Renal pelvis (tissue), 4 donors: ENCODE measurements around the gene GNB3. TPM values are rescaled to one million over a fixed set of nuclear protein-coding genes. Genes with fewer than 3 reads are reported as not detected.

Experiments
- DNase-seq: peaks from one replicate; pipeline ENCODE4 v3.0.0-alpha.2; 2013
- polyA plus RNA-seq, 3 donors: library from polyadenylated mRNA; unstranded; fragments of 120-200 nt; gene quantifications; one replicate each; pipeline ENCODE4 v1.2.1, GENCODE V29; 2013; ENCODE audit not compliant: insufficient read length in 3 of 3

Gene GNB3
- polyA plus RNA-seq, 3 donors, result 7.0 to 13.0 (median 9.9) TPM

DNA sequence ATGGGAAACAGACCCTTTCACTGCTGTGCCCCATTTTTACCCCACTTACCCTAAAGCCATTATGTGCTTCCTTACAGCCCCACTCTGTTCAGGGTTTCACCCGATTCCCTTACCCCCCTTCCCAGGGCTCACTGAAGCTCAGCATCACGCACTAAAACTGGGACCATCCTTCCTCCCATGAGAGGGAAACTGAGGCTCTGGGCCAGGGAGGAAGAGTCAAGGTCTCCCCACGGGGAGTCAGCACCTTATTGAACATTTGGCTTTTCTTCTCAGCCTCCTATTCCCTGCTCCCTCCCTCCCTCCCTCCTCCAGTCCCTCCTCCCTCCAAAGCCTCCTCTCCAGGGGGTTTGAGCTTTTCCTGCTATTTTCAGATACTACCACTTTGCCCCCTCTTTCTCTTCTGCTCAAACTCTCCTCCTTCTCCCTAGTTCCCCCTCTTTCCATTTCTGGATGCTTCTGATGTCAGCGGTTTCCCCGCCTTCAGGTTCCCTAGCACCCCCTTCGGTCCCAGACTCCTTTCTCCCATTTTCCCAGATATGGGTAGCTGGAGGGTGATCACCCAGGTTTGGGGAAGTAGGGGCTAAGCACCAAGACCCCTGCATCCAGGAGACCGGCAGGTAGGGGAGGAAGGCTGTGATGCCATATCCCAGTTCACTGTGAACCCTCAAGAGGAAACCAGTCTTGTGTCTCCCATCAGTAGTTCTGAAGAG, 18.1 kb upstream of the GNB3 start:
- DNase-seq, result no peak

GRCh38 chr12:6823182-6824084, 17.3 kb upstream of the GNB3 start:
- DNase-seq, result no peak

DNA sequence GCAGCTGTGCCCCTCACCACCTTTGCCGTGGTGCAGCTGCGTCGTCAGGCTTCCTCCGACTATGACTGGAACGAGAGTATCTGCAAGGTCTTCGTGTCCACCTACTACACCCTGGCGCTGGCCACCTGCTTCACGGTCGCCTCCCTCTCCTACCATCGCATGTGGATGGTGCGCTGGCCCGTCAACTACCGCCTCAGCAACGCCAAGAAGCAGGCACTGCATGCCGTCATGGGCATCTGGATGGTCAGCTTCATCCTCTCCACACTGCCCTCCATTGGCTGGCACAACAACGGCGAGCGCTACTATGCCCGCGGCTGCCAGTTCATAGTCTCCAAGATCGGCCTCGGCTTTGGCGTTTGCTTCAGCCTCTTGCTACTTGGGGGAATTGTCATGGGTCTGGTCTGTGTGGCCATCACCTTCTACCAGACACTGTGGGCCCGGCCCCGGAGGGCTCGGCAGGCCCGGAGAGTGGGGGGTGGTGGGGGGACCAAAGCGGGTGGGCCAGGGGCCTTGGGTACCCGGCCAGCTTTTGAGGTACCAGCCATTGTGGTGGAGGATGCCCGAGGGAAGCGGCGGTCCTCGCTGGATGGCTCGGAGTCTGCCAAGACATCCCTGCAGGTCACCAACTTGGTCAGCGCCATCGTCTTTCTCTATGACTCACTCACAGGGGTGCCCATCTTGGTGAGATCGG, 16.5 kb upstream of the GNB3 start:
- DNase-seq, result no peak

DNA sequence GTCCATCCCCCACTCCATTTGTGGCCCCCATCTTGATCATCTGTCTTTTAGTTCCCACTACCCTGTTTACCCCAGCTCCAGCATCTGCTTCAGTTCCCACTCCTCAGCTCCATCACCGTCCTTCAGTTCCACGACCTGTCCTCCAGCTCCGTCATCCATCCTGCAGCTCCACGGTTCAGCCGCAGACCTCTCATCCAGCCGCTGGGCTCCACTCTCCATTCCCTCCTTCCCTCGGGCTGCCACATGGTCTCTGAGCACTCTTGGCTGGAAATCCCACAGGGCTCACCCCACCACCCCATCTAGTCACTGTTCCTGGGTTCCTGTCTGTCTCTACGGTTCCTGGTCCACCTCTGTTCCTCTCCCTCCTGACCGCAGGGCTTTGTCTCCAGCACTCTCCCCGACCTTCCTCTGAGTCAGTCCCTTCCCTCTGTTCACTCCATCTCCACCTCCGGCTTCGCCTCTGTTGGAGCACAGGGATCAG, 15.8 kb upstream of the GNB3 start:
- no peak for DNase-seq

DNA sequence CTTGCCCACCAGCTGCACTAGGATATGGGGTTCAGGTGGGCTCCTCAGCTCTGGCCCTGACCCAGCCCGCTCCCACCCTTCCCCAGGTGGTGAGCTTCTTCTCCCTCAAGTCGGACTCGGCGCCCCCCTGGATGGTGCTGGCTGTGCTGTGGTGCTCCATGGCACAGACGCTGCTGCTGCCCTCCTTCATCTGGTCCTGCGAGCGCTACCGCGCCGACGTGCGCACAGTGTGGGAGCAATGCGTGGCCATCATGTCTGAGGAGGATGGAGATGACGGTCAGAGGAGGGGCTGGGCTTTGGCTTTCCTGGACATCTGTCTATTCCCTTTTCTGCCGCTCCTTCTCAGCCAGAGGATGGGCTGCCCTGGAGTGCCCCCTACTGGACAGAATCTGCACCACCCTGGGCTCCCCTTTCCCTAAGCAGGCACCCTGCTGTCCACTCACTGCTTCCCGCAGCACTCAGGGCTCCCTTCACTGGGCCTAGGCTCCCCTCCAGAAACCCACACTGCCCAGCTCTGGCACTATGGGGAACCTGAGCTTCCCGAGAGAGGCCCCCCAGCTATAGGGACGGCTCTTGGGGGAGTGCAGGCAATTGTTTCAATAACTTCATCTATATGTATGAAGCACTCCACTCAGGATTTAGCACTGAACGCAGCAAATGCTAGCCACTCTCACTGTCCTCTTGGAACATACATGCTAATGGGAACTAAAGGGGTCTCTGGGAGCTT, 15.2 kb upstream of the GNB3 start:
- peak; percentile 85 for DNase-seq

DNA sequence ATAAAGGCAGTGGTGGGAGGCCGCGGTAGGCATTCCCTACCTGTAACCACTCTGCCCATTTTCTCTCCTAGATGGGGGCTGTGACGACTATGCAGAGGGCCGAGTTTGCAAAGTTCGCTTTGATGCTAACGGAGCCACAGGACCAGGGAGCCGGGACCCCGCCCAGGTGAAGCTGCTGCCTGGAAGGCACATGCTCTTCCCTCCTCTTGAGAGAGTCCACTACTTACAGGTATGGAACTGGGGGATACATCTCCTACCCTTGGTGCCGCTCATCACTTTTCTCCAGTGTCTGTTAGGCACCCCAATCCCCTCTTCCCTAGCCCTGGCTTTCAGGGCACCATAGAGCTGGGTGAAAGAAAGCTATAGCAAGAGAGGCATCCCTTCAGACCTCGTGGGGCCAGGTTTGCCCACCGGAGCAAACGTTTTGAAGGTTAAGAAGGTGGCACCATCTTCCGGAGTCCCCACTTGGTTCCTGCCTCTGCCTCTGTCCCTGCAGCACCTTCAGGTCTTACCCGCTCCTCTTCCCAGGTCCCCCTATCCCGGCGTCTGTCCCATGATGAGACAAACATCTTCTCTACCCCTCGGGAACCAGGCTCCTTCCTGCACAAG, 14.5 kb upstream of the GNB3 start:
- no peak for DNase-seq

DNA sequence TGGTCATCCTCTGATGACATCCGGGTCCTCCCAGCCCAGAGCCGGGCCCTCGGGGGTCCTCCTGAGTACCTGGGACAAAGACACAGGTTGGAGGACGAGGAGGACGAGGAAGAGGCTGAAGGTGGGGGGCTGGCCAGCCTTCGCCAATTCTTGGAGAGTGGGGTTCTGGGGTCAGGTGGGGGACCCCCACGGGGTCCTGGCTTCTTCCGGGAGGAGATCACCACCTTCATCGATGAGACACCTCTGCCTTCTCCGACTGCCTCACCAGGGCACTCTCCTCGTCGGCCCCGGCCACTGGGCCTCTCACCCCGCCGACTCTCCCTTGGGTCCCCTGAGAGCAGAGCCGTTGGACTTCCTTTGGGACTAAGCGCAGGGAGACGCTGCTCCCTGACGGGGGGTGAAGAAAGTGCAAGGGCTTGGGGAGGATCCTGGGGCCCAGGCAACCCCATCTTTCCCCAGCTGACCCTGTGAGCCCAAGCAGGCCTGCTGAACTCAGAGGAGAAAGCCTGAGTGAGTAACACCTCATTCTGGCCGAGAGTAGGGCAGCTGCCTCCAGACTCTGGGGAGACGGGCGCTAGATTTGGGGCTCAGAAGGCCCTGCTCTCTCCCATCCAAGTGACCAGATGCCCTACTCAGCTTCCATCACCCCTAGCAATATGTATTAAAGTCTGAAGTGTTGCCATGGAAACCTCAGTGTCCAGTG, 13.8 kb upstream of the GNB3 start:
- DNase-seq, result no peak

- DNase-seq, result peak; percentile 85
These were observed 13.3 kb upstream of the GNB3 start for GRCh38 chr12:6827437-6827911.

DNA sequence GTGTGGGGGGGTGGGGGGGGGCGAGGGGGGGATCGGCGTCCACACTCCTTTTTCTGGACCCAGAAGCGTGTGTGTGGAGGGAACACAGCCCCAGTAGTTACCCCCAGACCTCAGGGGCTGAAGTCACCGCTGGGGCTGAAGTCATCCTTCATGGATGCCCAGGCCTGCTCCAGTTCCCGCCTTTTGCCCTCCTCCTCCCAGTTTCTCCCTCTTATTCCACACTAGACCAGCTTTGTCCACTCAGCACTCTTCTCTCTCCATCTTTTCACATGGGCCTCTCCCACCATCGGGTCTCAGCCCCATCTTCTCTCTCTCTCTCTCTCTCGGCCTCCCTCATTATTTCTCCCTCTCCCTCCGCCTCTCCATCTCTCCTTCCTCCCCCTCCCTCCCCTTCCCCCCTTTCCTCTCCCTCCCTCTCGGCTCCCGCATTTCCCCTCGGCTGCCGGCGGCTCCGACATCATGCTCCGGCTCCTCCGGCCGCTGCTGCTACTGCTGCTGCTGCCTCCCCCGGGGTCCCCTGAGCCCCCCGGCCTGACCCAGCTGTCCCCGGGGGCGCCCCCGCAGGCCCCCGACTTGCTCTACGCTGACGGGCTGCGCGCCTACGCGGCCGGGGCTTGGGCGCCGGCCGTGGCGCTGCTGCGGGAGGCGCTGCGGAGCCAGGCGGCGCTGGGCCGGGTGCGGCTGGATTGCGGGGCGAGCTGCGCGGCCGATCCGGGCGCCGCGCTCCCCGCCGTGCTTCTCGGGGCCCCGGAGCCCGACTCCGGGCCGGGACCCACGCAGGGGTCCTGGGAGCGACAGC, 12.5 kb upstream of the GNB3 start, which contains the start of gene P3H3:
P3H3 (plus strand) TSS at position 426 of the 799 bp plus-strand sequence; CDS start at position 460, 34 bp downstream.
- no peak for DNase-seq

GRCh38 chr12:6828781-6829535, 11.8 kb upstream of the GNB3 start:
- DNase-seq, result no peak

DNA sequence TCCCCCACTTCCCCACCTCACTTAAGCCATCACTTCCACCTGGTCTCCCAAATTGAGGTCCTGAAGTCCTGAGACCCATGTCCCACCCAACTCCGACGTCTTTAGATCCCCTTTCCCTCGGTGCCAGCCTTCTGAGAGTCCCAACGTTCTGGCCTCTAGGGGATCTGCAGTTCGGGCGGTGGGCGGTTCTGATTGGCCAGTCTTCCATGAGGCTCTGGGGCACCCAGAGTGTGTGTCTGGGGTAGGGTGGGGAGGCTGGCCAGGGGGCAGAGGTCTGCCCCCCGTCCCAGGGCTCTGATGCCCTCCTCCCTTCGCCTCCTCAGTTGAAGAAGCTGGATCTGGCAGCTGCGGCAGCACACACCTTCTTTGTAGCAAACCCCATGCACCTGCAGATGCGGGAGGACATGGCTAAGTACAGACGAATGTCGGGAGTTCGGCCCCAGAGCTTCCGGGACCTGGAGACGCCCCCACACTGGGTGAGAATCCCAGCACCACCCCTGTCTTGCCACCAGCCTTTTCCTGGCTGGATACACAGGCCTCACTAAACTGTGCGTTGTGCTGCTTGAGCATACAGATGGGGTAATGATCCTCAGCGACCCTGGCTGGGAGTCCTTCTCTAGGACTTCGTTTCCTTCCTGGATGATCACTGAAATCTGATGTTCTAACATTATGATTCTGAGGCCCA, 11.0 kb upstream of the GNB3 start:
- DNase-seq, result no peak

DNA sequence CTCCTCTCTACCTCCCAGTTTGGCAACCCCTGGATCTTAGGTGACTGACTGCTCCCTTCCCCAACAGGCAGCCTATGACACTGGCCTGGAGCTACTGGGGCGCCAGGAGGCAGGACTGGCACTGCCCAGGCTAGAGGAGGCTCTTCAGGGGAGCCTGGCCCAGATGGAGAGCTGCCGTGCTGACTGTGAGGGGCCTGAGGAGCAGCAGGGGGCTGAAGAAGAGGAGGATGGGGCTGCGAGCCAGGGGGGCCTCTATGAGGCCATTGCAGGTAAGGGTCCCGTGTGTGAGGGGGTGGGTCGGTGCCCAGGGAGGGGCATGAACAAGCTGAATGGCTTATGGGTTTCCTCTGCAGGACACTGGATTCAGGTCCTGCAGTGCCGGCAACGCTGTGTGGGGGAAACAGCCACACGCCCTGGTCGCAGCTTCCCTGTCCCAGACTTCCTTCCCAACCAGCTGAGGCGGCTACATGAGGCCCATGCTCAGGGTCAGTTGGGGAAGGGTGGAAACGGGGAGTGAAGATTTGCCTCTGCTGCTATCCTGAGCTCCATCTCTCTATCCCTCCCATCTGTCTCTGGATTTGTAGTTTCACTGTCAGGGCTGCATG, 10.3 kb upstream of the GNB3 start:
- no peak for DNase-seq

DNA sequence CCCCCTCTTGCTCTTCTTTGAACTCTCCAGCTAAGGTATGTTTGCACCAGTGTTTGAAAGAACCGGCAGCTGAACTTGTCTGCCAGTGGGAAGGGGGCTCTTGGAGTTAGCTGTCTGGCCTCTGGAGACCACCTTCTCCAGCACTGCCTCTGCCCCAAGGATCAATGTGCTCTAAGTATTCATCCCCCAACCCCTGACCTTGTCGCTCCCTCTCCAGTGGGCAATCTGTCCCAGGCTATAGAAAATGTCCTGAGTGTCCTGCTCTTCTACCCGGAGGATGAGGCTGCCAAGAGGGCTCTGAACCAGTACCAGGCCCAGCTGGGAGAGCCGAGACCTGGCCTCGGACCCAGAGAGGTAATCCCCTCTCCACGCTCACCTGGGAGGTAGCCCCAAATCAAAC, 9.7 kb upstream of the GNB3 start:
- no peak for DNase-seq

DNA sequence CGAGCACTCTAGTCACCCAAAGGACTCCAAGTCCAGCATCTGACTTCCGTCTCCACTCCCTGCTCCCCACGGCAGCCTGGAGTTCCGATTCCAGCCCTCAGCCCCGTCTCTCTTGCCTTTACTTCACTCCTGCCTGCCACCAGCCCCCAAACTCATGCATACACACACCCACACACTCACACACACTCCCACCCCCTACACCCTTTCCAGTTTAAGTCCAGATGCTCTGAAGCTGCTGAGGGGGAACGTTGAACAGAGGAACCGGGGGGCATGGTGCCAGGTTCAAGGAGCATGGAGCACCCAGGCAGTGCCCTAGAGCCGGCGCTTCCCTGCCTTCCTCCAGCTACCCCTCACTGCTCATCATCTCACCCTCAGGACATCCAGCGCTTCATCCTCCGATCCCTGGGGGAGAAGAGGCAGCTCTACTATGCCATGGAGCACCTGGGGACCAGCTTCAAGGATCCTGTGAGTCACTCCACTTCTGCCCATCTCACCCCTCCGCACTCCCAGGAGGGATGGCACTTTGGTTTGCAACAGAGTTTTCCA, 9.2 kb upstream of the GNB3 start:
- DNase-seq, result no peak

DNA sequence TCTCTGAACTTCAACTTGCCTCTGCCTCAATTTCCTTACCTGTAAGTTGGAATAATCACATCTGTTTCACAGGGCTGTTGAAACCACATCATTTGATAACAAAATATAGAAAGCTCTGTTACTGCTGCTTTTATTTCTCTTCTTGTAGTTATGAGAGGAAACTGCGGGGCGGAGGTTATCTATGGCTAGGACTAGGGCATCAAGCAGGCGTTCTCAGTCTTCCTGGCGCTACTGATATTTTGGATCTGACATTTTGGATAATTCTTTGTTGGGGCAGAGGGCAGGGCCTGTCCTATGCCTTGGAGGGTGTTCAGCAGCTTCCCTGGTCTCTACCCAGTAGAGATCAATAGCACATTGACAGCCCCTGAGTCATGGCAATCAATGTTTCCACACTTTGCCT, 8.6 kb upstream of the GNB3 start:
- DNase-seq, result no peak

DNA sequence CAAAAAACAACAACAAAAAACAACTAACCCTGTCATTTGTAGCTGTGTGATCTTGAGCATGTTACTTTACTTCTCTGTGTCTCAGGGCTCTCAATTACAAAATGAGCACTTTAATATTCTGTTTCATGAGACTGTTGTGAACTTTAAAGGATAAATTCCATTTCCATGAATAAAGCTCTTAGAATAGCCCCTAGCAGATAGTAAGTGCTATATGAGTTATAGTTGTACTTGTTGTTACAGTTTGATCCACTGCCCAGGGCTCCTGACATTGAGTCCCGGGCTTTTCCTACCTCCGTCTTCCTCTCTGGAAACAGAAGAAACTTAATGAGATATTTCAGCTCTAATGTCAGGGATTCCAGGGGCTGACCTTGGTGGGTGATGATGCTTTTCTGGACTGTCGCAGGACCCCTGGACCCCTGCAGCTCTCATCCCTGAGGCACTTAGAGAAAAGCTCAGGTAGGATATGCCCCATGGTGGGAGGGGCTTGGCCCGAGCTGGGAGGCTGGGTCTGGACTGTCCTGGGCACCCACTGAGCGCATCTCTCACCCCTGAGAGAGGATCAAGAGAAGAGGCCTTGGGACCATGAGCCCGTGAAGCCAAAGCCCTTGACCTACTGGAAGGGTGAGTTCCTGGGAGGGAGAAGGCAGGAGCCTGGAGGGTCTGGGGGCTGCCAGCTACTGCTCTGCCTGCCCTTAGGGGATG, 7.4 kb upstream of the GNB3 start:
- no peak for DNase-seq

DNA sequence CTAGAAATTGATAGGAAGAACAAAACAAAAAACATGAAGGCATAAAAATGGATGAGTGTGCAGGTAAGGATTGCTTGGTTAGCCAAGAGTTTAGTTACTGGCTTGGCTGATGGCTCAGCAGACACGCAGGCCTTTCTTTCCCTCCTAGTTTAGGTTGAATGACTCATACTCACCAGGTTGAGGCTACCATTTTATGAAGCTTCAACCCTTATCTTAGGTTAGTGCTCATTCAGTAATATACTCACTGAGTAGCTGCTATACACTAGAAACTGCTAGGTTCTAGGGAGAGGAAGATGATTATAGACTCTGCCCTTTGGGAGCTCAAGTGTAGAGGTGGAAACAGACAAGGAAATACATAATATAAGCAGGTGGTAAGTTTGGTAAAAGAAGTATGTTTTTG, 6.5 kb upstream of the GNB3 start:
- no peak for DNase-seq
